NCI-H1105 (cell line): ENCODE data around the gene OSBPL10.
"Not testable (repeated sequence)": the region's sequence is repeated elsewhere in the genome, so short reads cannot be mapped to it uniquely, and the experiment has no call there.

ENCODE experiments used
- DNase-seq: peaks from one replicate; lab custom pipeline; 2025; lab: John Stamatoyannopoulos, UW

The OSBPL10 gene

GRCh38 chr3:31704591-31705179, 276.4 kb downstream of the OSBPL10 start:
- DNase-seq, result no peak

GRCh38 chr3:31704156-31704555, 276.9 kb downstream of the OSBPL10 start:
- no peak for DNase-seq

GRCh38 chr3:31701286-31701685, 279.8 kb downstream of the OSBPL10 start:
- no peak for DNase-seq

- no peak for DNase-seq
These were observed 281.6 kb downstream of the OSBPL10 start for GRCh38 chr3:31699309-31699953.

- DNase-seq, result no peak
These were observed 284.1 kb downstream of the OSBPL10 start for GRCh38 chr3:31696815-31697548.

- DNase-seq, result no peak
These were observed 285.1 kb downstream of the OSBPL10 start for GRCh38 chr3:31696009-31696297.

- no peak for DNase-seq
These were observed 285.6 kb downstream of the OSBPL10 start for GRCh38 chr3:31695280-31696008.

- DNase-seq, result no peak
These were observed 287.7 kb downstream of the OSBPL10 start for GRCh38 chr3:31693346-31693745.

- no peak for DNase-seq
These were observed 288.3 kb downstream of the OSBPL10 start for GRCh38 chr3:31692751-31693150.

GRCh38 chr3:31690771-31691170, 290.3 kb downstream of the OSBPL10 start:
- DNase-seq, result no peak

GRCh38 chr3:31689523-31689922, 291.5 kb downstream of the OSBPL10 start:
- DNase-seq, result not testable (repeated sequence)

GRCh38 chr3:31688984-31689383, 292.1 kb downstream of the OSBPL10 start:
- no peak for DNase-seq

GRCh38 chr3:31687020-31687802, 293.9 kb downstream of the OSBPL10 start:
- DNase-seq, result no peak

- DNase-seq, result no peak
These were observed 300.8 kb downstream of the OSBPL10 start for GRCh38 chr3:31680072-31680870.

GRCh38 chr3:31676556-31676955, 304.5 kb downstream of the OSBPL10 start:
- no peak for DNase-seq

- DNase-seq, result no peak
These were observed 307.1 kb downstream of the OSBPL10 start for GRCh38 chr3:31673950-31674349.

- DNase-seq, result no peak
These were observed 309.1 kb downstream of the OSBPL10 start for GRCh38 chr3:31671976-31672375.

- DNase-seq, result no peak
These were observed 309.6 kb downstream of the OSBPL10 start for GRCh38 chr3:31671451-31671850.

GRCh38 chr3:31670722-31671121, 310.3 kb downstream of the OSBPL10 start:
- DNase-seq, result no peak

GRCh38 chr3:31670136-31670535, 310.9 kb downstream of the OSBPL10 start:
- DNase-seq, result no peak

- DNase-seq, result no peak
These were observed 312.8 kb downstream of the OSBPL10 start for GRCh38 chr3:31668242-31668641.
